GM18505 (cell line): ENCODE measurements around the gene ATP8A2.
"Not testable (repeated sequence)": the region's sequence is repeated elsewhere in the genome, so short reads cannot be mapped to it uniquely, and the experiment has no call there.

ENCODE experiments used
- ATAC-seq: cut with Tn5 transposase; IDR thresholded peaks from one replicate; pipeline ENCODE4 v1.9.1; 2021; ENCODE audit not compliant: unreplicated experiment
- POLR2A ChIP-seq: IDR thresholded peaks from 4 replicates; pipeline ENCODE4 v1.6.1; 2011; ENCODE audit warnings: borderline replicate concordance; ENCODE audit not compliant: insufficient read depth, insufficient read length; ENCODE audit errors: extremely low read depth

The ATP8A2 gene

DNA sequence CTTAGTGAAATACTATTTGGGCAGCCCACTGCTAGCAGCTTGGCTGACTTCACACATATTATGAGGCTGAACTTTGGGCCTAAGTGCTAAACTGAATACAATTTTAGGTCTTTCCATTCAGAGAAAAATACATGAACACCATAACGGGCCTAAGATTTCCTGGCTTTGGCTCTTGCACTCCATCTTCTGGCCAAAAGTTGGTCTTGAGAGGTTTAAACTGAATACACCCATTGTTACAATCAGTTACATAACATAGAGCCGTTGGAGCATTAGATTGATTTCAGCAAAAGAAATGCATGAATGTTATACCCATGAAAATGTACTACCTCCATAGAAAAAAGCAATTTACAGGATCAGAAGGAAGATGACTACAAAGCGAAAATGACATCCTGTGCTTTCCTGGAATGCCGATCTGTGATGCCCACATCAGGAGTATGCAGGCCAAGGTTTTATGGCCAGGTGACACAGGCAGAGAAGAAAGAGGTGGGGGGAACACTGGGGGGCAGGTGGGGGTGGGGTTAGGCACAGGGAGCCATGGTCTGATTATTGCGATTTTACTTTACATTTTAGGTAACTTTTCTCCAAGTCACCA, 691.2 kb downstream of the ATP8A2 start:
- no peak for ATAC-seq
- TF ChIP-seq POLR2A = no peak

DNA sequence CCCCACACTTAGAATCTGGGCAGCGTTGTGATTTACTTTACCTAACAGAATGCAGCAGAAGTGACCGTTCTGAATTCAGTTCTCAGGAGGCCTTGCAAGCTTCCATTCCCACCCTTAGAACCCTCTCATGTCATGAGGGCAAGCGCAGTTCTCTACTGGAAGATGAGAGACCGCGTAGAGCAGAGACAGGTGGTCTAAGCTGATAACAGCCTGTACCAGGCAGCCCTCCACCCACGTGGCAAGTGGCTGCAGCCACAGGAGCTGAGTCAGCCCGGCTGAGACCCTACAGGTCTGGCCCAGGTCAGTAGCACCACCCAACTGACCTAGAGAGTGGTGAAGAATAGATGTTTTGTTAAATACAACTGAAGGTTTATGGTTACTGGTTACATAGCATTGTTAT, 694.7 kb downstream of the ATP8A2 start:
- not testable (repeated sequence) for ATAC-seq

- TF ChIP-seq POLR2A = no peak
- ATAC-seq = no peak
These were observed 695.8 kb downstream of the ATP8A2 start for GRCh38 chr13:26067601-26068000.

DNA sequence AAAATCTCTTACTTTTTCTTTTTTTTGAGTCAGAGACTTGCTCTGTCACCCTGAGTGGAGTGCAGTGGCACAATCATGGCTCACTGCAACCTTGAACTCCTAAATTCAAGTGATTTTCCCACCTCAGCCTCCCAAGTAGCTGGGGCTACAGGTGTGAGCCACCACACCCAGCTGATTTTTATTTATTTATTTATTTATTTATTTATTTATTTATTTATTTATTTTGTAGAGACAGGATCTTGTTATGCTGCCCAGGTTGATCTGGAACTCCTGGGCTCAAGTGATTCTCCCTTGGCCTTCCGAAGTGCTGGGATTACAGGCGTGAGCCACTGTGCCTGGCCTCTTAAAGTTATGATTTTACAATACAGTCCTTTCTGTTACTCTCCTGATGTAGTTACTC, 696.6 kb downstream of the ATP8A2 start:
- not testable (repeated sequence) for ATAC-seq

- ATAC-seq = not testable (repeated sequence)
These were observed 697.9 kb downstream of the ATP8A2 start for GRCh38 chr13:26069642-26070041.

DNA sequence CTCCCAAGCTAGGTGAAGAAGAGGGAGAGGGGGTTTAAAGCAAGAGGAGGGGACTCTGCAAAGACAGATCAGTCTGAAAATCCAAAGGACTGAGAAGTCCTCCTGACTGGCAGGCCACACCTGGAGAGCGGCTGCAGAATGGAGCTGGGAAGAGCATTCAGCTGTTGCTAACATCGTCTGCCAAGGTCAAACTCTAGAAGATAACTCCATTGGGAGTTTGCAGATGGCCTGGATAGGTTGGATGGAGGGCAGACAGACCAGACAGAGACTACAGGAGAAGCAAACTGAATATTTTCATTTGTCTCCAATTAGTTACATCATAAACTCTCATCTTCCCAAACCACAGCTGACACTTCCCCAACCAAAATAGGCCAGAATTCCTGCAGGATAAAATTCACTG, 699.9 kb downstream of the ATP8A2 start:
- no peak for TF ChIP-seq POLR2A
- ATAC-seq = no peak

GRCh38 chr13:26072335-26072734, 700.6 kb downstream of the ATP8A2 start:
- ATAC-seq = not testable (repeated sequence)

DNA sequence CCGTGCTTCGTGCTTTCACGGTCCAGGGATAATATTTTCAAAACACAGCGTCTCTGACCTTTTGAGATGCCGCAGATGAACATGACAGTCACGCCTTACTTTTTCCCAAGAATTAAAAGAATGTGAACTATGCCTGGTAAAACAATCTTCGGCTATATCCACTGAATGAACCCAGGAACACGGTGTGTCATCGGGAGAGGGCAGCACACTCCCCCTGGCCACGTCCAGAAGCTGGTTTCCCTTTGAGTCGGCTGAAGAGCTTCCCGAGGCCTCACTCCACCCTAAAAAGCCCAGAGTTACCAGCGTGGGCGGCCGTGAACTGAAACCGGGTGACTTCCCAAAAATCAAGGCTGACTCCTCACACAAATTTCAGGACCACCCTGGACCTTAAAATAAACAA, 702.9 kb downstream of the ATP8A2 start:
- no peak for TF ChIP-seq POLR2A
- no peak for ATAC-seq
